ENCODE measurements around the gene DOC2B.

The DOC2B gene

DNA sequence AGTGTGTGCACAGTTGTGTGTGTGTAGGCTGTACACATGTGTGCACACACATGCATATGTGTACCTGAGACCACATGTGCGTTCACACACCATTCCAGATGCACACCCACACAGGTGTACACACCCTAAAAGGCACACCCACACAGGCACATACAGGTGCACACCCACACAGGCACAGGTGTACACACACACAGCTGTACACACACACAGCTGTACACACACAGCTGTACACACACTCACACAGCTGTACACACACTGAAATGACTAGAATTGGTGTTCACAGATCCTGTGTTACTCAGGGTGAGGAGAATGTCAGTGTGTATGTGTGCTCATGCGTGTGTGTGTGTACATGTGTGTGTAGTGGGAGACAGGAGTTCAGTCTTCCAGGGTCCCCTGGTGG lies 15.9 kb upstream of the DOC2B start:
- no peak overlapping the region for H3K27ac ChIP-seq
- ChIA-PET CTCF (no interaction called here), POLR2A (ENCODE audit: low non-redundant PET) (no interaction called here)
- no peak for DNase-seq (ENCODE audit: low spot score)
- TF ChIP-seq, protein P1, sequence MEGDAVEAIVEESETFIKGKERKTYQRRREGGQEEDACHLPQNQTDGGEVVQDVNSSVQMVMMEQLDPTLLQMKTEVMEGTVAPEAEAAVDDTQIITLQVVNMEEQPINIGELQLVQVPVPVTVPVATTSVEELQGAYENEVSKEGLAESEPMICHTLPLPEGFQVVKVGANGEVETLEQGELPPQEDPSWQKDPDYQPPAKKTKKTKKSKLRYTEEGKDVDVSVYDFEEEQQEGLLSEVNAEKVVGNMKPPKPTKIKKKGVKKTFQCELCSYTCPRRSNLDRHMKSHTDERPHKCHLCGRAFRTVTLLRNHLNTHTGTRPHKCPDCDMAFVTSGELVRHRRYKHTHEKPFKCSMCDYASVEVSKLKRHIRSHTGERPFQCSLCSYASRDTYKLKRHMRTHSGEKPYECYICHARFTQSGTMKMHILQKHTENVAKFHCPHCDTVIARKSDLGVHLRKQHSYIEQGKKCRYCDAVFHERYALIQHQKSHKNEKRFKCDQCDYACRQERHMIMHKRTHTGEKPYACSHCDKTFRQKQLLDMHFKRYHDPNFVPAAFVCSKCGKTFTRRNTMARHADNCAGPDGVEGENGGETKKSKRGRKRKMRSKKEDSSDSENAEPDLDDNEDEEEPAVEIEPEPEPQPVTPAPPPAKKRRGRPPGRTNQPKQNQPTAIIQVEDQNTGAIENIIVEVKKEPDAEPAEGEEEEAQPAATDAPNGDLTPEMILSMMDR (conservative IDR thresholded peaks at IDR 0.05; ENCODE audit: low read depth): no peak

DNA sequence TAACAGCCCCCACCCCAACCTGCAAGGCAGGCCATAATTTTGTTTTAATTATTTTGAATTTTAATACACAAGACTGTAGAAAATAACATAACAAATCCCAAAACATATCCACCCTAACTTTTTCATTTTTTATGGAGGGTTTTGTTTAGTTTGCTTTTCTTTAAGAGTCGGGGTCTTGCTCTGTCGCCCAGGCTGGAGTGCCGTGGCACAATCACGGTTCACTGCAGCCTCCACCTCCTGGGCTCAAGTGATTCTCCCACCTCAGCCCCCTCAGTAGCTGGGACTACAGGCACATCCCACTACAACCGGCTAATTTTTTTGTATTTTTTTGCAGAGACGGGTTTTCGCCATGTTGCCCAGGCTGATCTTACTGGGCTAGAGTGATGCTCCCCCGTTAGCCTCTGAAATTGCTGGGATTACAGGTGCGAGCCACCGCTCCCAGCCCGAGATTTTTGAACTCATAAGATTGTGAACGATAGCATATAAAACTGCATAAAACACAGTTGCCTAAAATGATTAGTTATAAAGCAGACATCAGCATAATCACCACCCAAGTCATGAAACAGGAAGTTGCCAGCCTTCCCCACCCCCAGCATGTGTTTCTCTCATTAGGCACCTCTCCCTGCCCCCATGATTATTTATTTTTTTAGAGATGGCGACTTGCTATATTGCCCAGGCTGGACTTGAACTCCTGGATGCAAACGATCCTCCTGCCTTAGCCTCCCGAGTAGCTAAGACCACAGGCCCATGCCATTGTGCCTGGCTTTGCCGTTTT lies 13.6 kb upstream of the DOC2B start:
- CTCF ChIA-PET: no interaction called here
- no peak for DNase-seq (ENCODE audit: low spot score)
- TF ChIP-seq, protein P1 (conservative IDR thresholded peaks at IDR 0.05; ENCODE audit: low read depth): no peak
- POLR2A ChIA-PET (ENCODE audit: low non-redundant PET): no interaction called here
- no peak overlapping the region for H3K27ac ChIP-seq

DNA sequence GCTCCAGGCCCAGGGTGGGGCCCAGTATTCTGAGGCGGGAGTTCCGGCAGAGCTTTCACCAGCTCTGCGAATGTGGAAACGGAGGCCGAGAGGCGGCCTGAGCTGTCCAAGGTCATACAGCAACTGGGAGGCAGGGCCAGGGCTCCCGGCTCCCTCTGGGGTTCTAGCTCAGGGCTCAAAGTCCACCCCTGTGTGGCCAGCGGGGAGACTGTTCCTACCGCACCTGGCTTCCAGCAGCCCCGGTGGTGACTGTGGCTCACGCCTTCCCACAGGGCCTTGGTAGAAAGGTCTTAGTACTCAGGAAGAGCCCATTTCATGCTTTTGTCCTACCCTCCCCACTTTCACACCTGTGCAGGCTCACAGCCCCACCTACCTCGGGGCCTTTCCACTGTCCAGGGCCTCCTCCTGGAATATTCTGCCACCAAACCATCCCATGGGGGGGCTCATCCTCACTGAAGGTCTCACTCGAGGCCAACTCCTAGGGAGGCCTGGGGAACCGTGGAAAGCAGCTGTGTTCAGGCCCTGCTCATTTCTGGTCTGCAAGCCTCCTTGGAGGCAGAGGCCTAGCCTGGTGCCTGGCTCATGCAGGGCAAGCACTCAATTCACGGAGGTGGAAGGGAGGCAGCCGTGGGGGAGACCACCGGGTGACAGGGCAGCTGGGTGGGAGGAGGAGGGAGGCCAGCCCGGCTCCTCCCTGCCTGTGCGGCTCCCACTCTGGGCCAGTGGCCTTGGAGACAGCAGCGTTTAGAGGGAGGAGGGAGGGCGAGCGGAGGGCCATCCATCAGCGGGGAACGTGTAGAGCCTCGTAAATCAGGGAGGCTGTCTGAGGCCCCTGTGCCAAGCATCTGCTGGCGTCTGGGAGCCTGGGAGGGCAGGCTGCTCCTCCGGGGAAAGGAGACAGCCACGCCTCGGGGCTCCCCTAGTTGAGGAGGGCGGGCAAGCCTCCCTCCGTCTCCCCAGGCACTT lies 12.7 kb upstream of the DOC2B start:
- no peak for DNase-seq (ENCODE audit: low spot score)
- H3K27ac ChIP-seq: no peak overlapping the region
- TF ChIP-seq, protein P1 (conservative IDR thresholded peaks at IDR 0.05; ENCODE audit: low read depth): no peak
- POLR2A ChIA-PET (ENCODE audit: low non-redundant PET): no interaction called here
- CTCF ChIA-PET: interaction anchor here (0.6 kb wide), 2 partner anchors 193 to 864 kb away, joined by 3 to 5 read pairs; no protein-coding TSS in a partner anchor

DNA sequence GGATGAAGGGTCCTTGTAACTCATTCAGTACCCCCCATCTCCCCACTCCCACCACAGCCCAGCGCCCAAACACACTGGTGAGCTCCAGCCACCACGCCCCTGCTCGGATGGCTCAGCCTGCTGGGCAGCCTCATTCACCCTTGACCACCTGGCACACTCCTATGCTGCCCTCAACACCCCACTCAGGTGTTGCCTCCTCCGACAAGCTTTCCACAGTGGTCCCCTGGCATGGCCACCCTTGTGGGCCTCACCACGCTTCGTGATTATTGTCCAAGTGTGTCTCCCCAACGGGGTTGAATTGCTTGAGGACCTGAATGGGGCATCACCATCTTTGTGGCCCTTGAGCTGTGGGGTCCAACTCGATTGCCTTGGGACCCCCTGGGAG lies 12.0 kb upstream of the DOC2B start:
- POLR2A ChIA-PET (ENCODE audit: low non-redundant PET): no interaction called here
- TF ChIP-seq, protein P1 (conservative IDR thresholded peaks at IDR 0.05; ENCODE audit: low read depth): no peak
- DNase-seq (ENCODE audit: low spot score): no peak

DNA sequence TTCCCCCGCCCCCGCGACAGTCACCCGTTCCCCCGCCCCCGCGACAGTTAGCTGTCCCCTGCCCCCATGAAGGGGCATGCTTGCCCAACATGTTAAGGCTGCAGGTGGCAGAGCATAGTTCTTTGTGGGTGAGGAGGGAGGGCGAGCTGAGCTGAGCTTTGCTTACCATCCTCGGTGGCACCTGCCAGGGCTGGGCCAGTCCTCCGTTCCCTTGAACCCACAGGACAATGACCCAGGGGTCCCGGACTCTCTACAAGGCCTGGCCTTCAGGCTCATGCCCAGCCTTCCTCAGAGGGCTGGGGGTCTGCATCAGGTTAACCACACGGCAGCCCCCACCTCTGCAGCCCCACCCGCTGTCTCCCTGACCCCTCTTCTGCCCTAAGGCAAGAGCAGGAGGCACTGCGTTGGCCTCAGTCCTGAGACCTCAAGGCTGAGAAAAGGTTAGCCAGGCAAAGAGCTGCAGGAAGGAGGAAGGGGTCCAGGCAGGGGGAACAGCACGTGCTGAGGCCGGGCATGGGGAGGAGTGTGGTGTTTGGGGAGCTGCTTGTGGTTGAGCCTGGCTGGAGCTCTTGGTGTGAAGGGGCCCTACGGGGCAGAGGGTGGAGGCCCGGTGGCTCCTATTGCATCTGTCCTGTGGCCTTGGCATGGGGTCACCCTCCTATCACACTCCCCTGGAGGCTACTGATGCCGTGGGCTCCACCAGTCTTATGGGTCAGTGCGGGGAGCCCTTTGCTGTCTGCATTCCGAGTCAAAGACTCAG lies 11.4 kb upstream of the DOC2B start:
- H3K27ac ChIP-seq: no peak overlapping the region
- ChIA-PET POLR2A (ENCODE audit: low non-redundant PET) (no interaction called here), CTCF (interaction anchor here (0.6 kb wide), 3 partner anchors 194 to 866 kb away, joined by 3 to 5 read pairs (median 3); no protein-coding TSS in a partner anchor)
- TF ChIP-seq, protein P1 (conservative IDR thresholded peaks at IDR 0.05; ENCODE audit: low read depth): no peak
- no peak for DNase-seq (ENCODE audit: low spot score)

More for the DNA sequence above, 12.0 kb upstream of the DOC2B start:
- H3K27ac ChIP-seq: no peak overlapping the region
- CTCF ChIA-PET: interaction anchor here (0.6 kb wide), 3 partner anchors 193 to 865 kb away, joined by 3 to 5 read pairs (median 3); no protein-coding TSS in a partner anchor

DNA sequence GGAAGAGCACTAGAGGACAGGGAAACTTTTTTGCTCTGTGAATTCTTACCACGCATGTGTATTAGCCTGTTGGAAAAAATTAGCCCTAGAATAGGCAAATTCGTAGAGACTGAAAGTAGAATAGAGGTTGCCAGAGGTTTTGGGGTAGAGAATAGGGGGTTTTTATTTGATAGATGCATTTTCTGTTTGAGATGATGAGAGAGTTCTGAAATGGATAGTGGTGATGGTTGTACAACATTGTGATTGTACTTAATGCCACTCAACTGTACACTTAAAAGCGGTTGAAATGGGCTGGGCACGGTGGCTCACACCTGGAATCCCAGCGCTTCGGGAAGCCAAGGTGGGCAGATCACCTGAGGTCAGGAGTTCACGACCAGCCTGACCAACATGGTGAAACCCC lies 8.0 kb upstream of the DOC2B start:
- POLR2A ChIA-PET (ENCODE audit: low non-redundant PET): no interaction called here
- TF ChIP-seq, protein P1 (conservative IDR thresholded peaks at IDR 0.05; ENCODE audit: low read depth): no peak
- CTCF ChIA-PET: no interaction called here

More for the DNA sequence above, 8.0 kb upstream of the DOC2B start:
- H3K27ac ChIP-seq: no peak overlapping the region
- no peak for DNase-seq (ENCODE audit: low spot score)
